ENCODE data around the gene ANKRD6.

The ANKRD6 gene

GRCh38 chr6:89475634-89476033 lies 42.7 kb downstream of the ANKRD6 start:
- no peak for DNase-seq

DNA sequence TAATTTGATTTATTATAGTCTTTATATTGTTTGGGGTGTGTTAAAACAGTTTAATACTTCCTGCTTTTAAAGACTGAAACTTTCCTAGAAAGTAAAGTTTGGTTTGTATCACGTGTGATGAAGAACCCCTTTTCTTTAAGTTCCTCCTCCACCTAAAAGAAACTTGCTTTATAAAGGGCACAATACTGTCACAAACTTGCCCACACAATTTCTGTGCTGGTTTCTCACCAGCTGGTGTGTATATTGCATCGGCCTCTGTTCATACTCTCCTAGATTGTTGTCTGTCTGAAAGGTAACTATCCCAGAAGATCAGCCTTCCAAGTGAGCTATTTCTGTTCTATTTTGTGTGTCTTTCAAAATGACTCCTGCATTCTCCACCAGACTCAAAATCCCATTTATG lies 46.9 kb downstream of the ANKRD6 start:
- DNase-seq: no peak

- DNase-seq: no peak
Observed at GRCh38 chr6:89481695-89482094, 48.7 kb downstream of the ANKRD6 start.

DNA sequence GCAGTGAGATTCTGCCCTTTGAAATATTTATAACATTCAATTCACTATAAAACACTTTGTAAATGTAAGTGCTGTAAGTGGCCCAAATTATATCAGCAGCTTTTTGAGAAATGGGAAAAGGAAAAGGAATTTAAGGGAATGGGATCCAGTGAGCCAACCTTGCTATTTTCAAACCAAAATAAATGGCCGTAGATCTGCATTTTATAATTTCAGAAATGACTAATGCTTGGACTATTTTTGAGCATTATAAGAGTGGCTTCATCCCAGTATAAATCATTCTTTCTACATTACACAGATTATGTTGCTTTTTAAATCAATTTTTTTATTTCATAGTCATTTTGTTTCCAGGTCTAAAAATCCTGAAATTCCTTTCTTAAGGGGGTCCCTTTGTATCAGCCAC lies 49.2 kb downstream of the ANKRD6 start:
- DNase-seq: no peak

DNA sequence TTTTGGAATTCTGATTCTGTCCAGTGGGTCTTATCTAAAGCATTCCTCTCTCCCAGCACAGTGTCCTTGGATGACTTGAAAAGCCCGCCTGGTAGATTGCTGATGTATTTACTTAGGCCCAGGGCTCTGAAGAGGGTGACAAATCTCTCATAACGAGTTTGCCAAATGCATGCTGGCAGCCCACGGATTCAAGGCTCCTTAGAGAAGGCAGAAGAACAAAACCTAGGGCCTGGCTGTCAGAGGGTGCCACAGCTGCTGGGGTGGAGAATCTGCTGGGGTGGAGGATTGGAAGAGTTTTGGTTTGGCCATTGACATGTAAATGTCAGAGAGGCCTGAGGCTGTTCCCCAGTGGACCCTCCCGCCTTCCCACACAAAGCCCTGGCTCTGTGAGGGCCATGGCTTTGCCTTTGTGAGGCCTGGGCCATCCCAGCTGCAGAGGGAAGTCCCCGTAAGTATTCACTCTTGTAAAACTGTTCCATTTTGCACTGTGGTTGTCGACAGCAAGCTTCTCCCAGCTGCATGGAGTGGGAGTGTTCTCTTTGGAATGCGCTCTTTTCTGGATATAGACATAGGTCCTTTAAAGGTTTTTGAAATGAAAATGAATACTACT lies 50.3 kb downstream of the ANKRD6 start:
- DNase-seq: no peak

GRCh38 chr6:89485320-89485719 lies 52.4 kb downstream of the ANKRD6 start:
- DNase-seq: no peak

DNA sequence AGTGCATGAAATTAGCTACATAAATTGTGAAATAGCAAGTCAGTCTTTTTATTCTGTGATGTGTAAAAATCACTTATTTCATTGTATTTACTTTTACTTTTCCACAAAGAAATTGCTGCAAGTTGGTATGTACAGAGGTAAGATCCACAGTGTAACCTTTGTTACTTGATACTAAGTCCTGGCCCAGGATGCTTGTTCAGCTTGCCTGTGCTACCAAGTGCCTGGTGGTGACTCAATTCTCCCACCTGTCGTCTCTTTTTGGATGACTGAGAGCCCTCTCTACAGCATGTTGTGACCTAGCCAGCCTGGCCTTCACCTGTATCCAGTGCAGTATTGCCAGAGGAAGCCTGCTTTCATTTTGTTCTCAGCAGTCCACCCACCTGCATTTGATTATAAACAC lies 54.9 kb downstream of the ANKRD6 start:
- no peak for DNase-seq

GRCh38 chr6:89488438-89488837 lies 55.5 kb downstream of the ANKRD6 start:
- DNase-seq: no peak

DNA sequence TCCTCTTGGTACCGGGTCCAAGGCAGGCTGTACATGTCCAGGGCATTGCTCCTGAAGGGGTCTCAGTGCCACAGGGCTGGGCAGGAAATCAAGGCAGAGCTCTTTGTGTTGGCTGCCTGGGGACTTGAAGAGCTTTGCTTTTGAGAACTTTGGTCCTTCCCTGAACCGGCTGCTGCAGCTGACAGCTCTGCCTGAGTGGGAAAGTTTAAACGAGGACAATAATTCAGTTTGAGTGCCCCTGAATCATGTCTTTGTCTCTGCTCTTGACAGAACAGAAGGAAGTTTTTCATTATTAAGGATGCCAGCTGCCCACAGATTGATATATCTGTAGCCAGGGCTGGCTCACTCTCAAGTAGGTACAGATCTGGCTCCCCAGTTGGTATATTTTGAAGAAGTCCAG lies 56.1 kb downstream of the ANKRD6 start:
- DNase-seq: no peak

DNA sequence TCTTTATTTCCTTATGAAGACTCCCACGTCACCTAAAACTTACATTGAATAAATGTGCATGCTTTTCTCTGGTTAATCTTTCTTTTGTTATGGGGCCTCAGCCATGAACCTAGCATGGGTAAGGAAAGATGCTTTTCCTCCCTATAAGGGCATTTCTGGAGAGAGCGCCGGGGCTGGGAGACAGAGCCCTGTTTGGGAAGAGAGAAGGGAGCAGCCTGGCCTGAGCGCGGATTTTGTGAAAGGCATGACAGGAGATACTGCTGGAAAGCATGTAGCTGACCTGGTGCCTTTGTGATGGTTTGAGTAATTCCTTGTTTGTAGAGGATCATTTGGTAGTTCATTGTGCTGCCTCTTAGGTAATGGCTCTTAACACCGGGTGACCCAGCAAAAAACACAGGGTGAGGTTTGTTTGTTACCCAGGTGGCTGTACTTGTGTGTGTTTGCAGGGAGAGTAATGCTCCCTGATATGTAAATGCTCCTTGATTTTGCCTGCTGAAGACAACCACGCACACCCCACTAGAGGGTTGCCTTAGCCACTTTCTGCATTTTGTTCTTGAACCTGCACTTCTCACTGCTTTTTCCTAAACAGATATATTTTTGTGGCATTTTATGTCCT lies 59.2 kb downstream of the ANKRD6 start:
- no peak for DNase-seq

- no peak for DNase-seq
Observed at GRCh38 chr6:89494131-89494793, 61.3 kb downstream of the ANKRD6 start.

GRCh38 chr6:89495961-89496535 lies 63.1 kb downstream of the ANKRD6 start:
- no peak for DNase-seq

DNA sequence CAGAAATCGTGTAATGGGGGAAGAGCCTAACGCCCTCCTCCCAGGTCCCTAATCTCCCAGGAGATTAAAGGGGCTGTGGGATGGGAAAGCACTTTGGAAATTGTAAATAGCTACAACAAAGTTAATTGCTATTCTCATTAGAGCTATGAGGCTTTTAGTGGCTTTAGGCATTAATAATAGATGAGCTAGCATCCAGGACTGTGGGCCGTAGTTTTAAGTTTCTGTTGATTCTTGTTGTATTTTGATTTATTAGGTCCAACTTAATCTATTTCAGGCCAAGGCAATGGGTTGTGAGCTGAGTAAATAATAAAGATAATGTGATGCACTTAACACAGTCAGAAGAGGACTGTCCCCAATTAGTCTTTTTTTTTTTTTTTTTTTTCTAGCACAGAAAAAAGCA lies 67.7 kb downstream of the ANKRD6 start:
- no peak for DNase-seq

DNA sequence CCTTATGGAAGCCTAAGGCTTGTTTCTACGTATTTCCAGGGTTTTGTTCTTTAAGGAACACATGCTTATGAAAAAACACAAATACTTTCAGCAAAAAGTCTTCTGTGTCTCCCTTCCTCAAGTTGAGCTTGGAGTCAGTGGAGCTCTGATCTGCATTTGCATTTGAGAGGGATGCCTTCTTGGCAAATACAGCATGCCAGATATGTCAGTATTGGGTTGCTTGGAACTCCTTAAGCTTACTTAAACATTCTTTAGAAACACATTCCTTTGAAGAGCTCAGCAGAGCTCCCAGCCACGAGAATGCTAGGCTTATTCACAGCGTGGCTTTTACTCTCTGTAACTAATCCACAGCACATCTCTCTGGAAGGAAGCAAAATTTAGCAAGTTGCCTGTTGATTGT lies 68.3 kb downstream of the ANKRD6 start:
- no peak for DNase-seq

- DNase-seq: no peak
Observed at GRCh38 chr6:89501753-89502152, 68.8 kb downstream of the ANKRD6 start.

GRCh38 chr6:89503641-89504040 lies 70.7 kb downstream of the ANKRD6 start:
- DNase-seq: no peak

- no peak for DNase-seq
Observed at GRCh38 chr6:89505847-89506246, 72.9 kb downstream of the ANKRD6 start.

DNA sequence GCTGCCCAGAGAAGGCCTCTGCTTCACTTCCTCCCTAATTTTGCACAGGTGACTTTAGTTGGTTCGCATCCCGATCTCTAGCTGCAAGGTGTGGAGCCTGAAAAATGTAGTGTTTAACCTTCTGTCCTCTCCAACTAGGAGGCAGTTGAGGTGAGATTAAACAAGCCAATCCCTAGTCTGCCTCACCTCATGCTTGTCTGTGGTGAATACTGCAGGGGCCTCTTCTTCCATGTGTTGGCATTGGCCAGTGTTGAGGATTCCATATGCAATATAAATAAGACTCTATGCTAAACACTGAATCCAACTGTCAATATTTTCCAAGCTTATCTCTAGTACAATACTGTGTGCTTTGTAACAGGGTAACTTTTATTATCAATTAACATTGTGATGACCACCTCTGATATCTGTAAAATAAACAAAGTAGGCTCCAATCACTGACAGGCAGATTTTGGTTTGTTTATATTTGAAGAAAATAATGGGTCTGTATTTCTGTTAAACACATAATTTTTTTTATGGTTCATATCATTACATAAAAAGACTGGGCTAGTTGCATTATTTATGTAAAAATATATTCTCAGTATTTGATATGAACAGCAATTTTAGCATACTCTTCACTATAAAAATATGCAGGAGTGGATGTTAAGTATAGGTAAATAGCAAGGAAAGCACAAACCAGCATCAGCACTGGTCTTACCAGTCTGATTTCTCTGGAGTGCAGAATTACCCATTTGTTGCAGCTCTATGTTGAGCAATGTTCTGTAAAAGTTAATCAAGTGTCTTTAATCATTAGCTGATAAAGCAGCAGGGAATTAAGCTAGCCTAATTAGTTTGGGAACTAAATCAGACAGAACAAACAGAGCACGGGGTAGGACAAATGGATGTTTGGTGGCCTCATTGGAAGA lies 74.0 kb downstream of the ANKRD6 start:
- no peak for DNase-seq

DNA sequence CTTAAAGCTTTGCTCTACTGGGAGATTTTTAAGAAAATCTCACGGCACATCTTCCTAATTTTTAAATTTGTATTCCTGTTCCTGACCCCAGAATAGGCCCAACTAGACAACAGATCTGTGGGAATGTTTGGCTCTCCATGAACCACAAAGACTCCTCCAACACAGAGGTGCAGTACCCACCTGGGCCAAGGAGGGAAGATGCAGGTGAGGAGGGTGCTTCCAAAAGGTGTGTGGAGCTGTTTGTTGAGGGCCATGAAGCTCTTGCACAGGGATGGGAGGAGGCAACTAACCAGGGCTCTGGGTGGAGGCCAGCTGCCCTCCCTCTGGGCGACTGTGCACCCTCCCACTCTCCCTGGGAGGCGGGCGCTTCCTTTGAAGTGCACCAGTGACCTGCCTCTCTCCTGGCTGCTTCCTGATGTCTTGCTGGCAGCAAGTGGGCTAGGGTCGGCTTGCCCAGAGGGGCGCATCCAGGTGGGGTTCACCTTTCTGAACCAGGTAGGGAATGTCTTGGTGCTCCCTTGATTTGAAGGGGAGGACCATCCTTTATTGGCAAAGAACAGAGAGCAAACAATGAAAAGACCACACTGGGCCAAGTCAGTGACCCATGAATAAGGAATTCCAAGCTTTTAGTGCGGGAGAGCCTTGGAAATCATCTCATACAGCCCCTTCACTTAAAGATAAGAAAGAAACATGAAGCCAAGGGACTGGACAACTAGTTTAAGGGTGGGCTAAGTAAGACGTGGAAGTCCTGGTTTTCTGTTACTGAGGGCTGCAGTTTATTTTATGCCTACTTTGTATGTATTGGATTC lies 76.0 kb downstream of the ANKRD6 start:
- DNase-seq: no peak

DNA sequence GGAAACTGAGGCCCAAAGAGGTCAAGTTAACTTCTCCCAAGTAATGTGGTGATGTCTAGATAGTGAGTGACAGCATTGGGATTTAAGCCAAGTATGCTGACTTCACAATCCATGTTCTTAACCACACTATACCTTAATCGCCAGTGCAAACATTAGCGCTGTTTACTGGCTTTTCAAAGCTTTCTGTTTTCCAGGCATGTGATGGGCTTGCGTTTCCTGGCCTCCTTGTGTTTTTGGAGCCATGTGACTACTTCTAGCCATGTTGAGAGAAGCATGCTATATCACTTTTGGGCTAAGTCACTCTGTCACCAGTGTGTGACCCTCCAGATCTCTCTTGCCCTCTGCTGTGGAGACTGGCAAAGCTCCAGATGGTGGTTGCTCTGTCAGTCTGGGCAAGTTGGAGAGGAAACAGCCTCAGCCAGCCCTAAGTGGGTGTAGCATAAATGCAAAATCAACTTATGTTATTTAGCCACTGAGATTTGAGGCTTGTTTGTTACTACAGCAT lies 76.9 kb downstream of the ANKRD6 start:
- DNase-seq: no peak

- DNase-seq: no peak
Observed at GRCh38 chr6:89510393-89510792, 77.4 kb downstream of the ANKRD6 start.
